ENCODE measurements around the gene NUBPL.

NUBPL gene

GRCh38 chr14:31543969-31544799 lies 17.0 kb upstream of the NUBPL start:
- Histone ChIP-seq H3K36me3 (ENCODE audit: insufficient read depth, insufficient read length, low read length) (no peaks in the 10 kb centered on the region), H3K4me3 (ENCODE audit: insufficient read length, low read depth) (no peak overlapping the region), H3K27me3 (ENCODE audit: insufficient read depth, insufficient read length) (no peaks in the 10 kb centered on the region), H3K9me3 (ENCODE audit: insufficient read depth, low read length) (no peaks in the 10 kb centered on the region), H3K9ac (ENCODE audit: insufficient read length, low read depth) (no peak overlapping the region), H3K4me1 (ENCODE audit: insufficient read depth, insufficient read length) (no peaks in the 10 kb centered on the region)
- DNase-seq (ENCODE audit: low read depth, low spot score): no peak
- TF ChIP-seq ZNF274 (IDR thresholded peaks at IDR 0.05; ENCODE audit: low read depth, low read length) (no peak), SUZ12 (IDR thresholded peaks at IDR 0.05; ENCODE audit: extremely low read depth, insufficient read depth, insufficient read length) (no peak), YY1 (IDR thresholded peaks at IDR 0.05; ENCODE audit: insufficient read depth, insufficient read length) (no peak)

GRCh38 chr14:31544816-31545215 lies 16.4 kb upstream of the NUBPL start:
- TF ChIP-seq SUZ12 (IDR thresholded peaks at IDR 0.05; ENCODE audit: extremely low read depth, insufficient read depth, insufficient read length): no peak
- TF ChIP-seq ZNF274 (IDR thresholded peaks at IDR 0.05; ENCODE audit: low read depth, low read length): no peak
- TF ChIP-seq YY1 (IDR thresholded peaks at IDR 0.05; ENCODE audit: insufficient read depth, insufficient read length): no peak
- Histone ChIP-seq H3K9ac (ENCODE audit: insufficient read length, low read depth) (no peak overlapping the region), H3K4me1 (ENCODE audit: insufficient read depth, insufficient read length) (no peaks in the 10 kb centered on the region), H3K4me3 (ENCODE audit: insufficient read length, low read depth) (no peak overlapping the region), H3K36me3 (ENCODE audit: insufficient read depth, insufficient read length, low read length) (no peaks in the 10 kb centered on the region), H3K9me3 (ENCODE audit: insufficient read depth, low read length) (no peaks in the 10 kb centered on the region), H3K27me3 (ENCODE audit: insufficient read depth, insufficient read length) (no peaks in the 10 kb centered on the region)
- DNase-seq (ENCODE audit: low read depth, low spot score): no peak

GRCh38 chr14:31545328-31545727 lies 15.9 kb upstream of the NUBPL start:
- H3K9ac ChIP-seq (ENCODE audit: insufficient read length, low read depth): no peak overlapping the region
- no peak overlapping the region for H3K4me3 ChIP-seq (ENCODE audit: insufficient read length, low read depth)
- no peaks in the 10 kb centered on the region for H3K27me3 ChIP-seq (ENCODE audit: insufficient read depth, insufficient read length)
- no peaks in the 10 kb centered on the region for H3K36me3 ChIP-seq (ENCODE audit: insufficient read depth, insufficient read length, low read length)
- no peaks in the 10 kb centered on the region for H3K9me3 ChIP-seq (ENCODE audit: insufficient read depth, low read length)
- TF ChIP-seq SUZ12 (IDR thresholded peaks at IDR 0.05; ENCODE audit: extremely low read depth, insufficient read depth, insufficient read length): no peak
- no peak for TF ChIP-seq ZNF274 (IDR thresholded peaks at IDR 0.05; ENCODE audit: low read depth, low read length)
- TF ChIP-seq YY1 (IDR thresholded peaks at IDR 0.05; ENCODE audit: insufficient read depth, insufficient read length): no peak
- DNase-seq (ENCODE audit: low read depth, low spot score): no peak
- no peaks in the 10 kb centered on the region for H3K4me1 ChIP-seq (ENCODE audit: insufficient read depth, insufficient read length)

DNA sequence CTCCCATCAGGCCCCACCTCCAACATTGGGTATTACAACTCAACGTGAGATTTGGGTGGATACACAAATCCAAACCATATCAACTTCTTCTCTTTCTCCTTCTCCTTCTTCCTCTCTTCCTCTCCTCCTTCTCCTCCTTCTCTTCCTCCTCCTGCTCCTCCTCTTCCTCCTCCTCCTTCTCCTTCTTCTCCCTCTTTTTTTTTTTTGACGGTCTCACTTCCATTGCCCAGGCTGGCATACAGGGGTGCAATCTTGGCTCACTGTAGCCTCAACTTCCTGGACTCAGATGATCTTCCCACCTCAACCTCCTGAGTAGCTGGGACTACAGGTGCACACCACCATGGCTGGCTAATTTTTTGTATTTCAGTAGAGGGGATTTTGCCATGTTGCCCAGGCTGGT lies 11.4 kb upstream of the NUBPL start:
- no peak for TF ChIP-seq SUZ12 (IDR thresholded peaks at IDR 0.05; ENCODE audit: extremely low read depth, insufficient read depth, insufficient read length)
- TF ChIP-seq ZNF274 (IDR thresholded peaks at IDR 0.05; ENCODE audit: low read depth, low read length): no peak

GRCh38 chr14:31550589-31550988 lies 10.6 kb upstream of the NUBPL start:
- Histone ChIP-seq H3K36me3 (ENCODE audit: insufficient read depth, insufficient read length, low read length) (no peaks in the 10 kb centered on the region), H3K27me3 (ENCODE audit: insufficient read depth, insufficient read length) (no peaks in the 10 kb centered on the region), H3K4me3 (ENCODE audit: insufficient read length, low read depth) (no peak overlapping the region), H3K9me3 (ENCODE audit: insufficient read depth, low read length) (no peaks in the 10 kb centered on the region), H3K4me1 (ENCODE audit: insufficient read depth, insufficient read length) (no peaks in the 10 kb centered on the region), H3K9ac (ENCODE audit: insufficient read length, low read depth) (no peak overlapping the region)
- TF ChIP-seq ZNF274 (IDR thresholded peaks at IDR 0.05; ENCODE audit: low read depth, low read length): no peak
- TF ChIP-seq SUZ12 (IDR thresholded peaks at IDR 0.05; ENCODE audit: extremely low read depth, insufficient read depth, insufficient read length): no peak
- TF ChIP-seq YY1 (IDR thresholded peaks at IDR 0.05; ENCODE audit: insufficient read depth, insufficient read length): no peak
- no peak for DNase-seq (ENCODE audit: low read depth, low spot score)

More for the DNA sequence above, 11.4 kb upstream of the NUBPL start:
- H3K27me3 ChIP-seq (ENCODE audit: insufficient read depth, insufficient read length): no peaks in the 10 kb centered on the region
- no peak overlapping the region for H3K9ac ChIP-seq (ENCODE audit: insufficient read length, low read depth)
- H3K36me3 ChIP-seq (ENCODE audit: insufficient read depth, insufficient read length, low read length): no peaks in the 10 kb centered on the region
- H3K4me1 ChIP-seq (ENCODE audit: insufficient read depth, insufficient read length): no peaks in the 10 kb centered on the region
- DNase-seq (ENCODE audit: low read depth, low spot score): no peak
- H3K4me3 ChIP-seq (ENCODE audit: insufficient read length, low read depth): no peak overlapping the region
- no peaks in the 10 kb centered on the region for H3K9me3 ChIP-seq (ENCODE audit: insufficient read depth, low read length)

GRCh38 chr14:31556191-31556590 lies 5.0 kb upstream of the NUBPL start:
- no peaks in the 10 kb centered on the region for H3K27me3 ChIP-seq (ENCODE audit: insufficient read depth, insufficient read length)
- DNase-seq (ENCODE audit: low read depth, low spot score): no peak
- TF ChIP-seq ZNF274 (IDR thresholded peaks at IDR 0.05; ENCODE audit: low read depth, low read length) (no peak), SUZ12 (IDR thresholded peaks at IDR 0.05; ENCODE audit: extremely low read depth, insufficient read depth, insufficient read length) (no peak), YY1 (IDR thresholded peaks at IDR 0.05; ENCODE audit: insufficient read depth, insufficient read length) (no peak)
- no peaks in the 10 kb centered on the region for H3K9me3 ChIP-seq (ENCODE audit: insufficient read depth, low read length)
- H3K36me3 ChIP-seq (ENCODE audit: insufficient read depth, insufficient read length, low read length): no peaks in the 10 kb centered on the region
- H3K4me1 ChIP-seq (ENCODE audit: insufficient read depth, insufficient read length): no peaks in the 10 kb centered on the region
- H3K4me3 ChIP-seq (ENCODE audit: insufficient read length, low read depth): no peak overlapping the region
- no peak overlapping the region for H3K9ac ChIP-seq (ENCODE audit: insufficient read length, low read depth)

DNA sequence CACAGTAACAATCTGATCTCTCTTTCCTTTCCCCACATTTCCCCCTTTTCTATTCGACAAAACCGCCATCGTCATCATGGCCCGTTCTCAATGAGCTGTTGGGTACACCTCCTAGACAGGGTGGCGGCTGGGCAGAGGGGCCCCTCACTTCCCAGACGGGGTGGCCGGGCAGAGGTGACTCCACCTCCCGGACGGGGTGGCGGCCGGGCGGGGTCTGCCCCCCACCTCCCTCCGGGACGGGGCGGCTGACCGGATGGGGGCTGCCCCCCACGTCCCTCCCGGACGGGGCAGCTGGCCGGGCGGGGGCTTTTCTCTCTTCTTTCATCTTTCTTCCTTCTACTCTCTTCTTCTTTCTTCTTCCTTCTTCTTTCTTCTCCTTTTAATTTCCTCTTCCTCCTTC lies 1.3 kb upstream of the NUBPL start:
- H3K36me3 ChIP-seq (ENCODE audit: insufficient read depth, insufficient read length, low read length): no peaks in the 10 kb centered on the region
- H3K4me1 ChIP-seq (ENCODE audit: insufficient read depth, insufficient read length): no peaks in the 10 kb centered on the region
- no peaks in the 10 kb centered on the region for H3K9me3 ChIP-seq (ENCODE audit: insufficient read depth, low read length)
- DNase-seq (ENCODE audit: low read depth, low spot score): no peak
- H3K9ac ChIP-seq (ENCODE audit: insufficient read length, low read depth): no peak overlapping the region
- TF ChIP-seq ZNF274 (IDR thresholded peaks at IDR 0.05; ENCODE audit: low read depth, low read length) (no peak), SUZ12 (IDR thresholded peaks at IDR 0.05; ENCODE audit: extremely low read depth, insufficient read depth, insufficient read length) (no peak)
- H3K4me3 ChIP-seq (ENCODE audit: insufficient read length, low read depth): no peak overlapping the region
- H3K27me3 ChIP-seq (ENCODE audit: insufficient read depth, insufficient read length): no peaks in the 10 kb centered on the region
